RPMI8226 (cell line): ENCODE results near the gene SLC25A43.
"Not testable (repeated sequence)": the region's sequence is repeated elsewhere in the genome, so short reads cannot be mapped to it uniquely, and the experiment has no call there.

Source experiments
- DNase-seq: peaks from one replicate; pipeline ENCODE4 v3.0.0-alpha.2; 2015

The SLC25A43 gene

GRCh38 chrX:119410027-119410819 is 11.1 kb downstream of the SLC25A43 start:
- DNase-seq = no peak

- no peak for DNase-seq
These were observed 11.7 kb downstream of the SLC25A43 start for GRCh38 chrX:119410854-119411253.

DNA sequence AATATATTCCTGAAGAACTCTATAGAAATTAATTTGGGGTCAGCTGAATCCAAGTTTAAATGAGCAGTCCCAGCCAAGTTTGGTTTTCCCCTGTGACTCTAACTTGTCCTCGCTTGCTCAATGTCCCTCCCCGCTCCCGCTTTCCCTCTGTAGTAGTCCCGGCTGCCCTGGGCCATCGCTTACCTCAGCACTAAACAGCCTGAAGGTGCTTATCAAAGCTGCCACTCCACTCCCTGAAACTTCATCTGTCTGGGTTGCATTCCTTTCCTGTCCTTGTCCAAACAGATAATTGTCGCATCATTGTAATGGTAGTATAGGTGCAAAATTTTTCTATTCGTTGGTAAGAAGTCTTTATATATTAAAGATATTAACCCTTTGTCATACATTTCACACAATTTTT is 12.8 kb downstream of the SLC25A43 start:
- DNase-seq = no peak

DNA sequence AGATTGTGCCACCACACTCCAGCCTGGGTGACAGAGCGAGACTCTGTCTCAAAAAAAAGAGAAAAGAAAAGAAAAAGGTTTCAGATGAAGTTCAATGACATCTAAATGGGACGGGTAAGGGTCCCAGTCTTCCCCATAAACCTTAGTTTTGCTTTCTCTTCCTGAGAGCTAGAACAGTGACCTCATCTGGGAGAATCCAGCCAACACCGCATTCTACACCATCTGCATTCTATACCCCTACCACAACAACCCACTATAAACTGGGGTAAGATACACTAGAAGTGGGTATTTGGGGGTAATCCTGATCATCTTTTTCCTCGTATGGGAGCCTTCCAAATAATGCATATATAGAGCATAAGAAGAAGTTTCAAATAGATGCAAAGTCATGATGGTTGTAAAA is 18.2 kb downstream of the SLC25A43 start:
- DNase-seq = no peak

DNA sequence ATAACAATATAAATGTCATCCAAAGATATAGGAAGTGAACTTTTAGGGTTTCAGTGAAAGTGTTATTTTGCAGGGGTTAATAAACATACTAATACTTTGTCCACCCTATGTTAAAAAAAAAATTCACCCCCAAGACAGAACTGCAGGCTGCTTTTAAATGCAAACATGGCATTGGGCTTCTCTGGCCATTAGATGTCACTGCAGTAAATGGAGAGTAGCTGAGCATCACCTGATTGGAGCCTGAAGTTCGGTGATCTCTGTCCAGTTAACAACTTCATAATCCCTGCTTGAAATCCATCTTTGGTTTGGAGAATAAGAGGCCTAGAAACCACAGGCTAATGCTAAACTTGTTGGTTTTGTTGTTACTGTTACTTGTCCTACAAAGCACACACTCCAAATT is 18.7 kb downstream of the SLC25A43 start:
- peak; percentile 5 for DNase-seq

- no peak for DNase-seq
These were observed 20.0 kb downstream of the SLC25A43 start for GRCh38 chrX:119419146-119419545.

- no peak for DNase-seq
These were observed 20.8 kb downstream of the SLC25A43 start for GRCh38 chrX:119419898-119420297.

GRCh38 chrX:119421016-119421705 is 22.0 kb downstream of the SLC25A43 start:
- DNase-seq = no peak

- DNase-seq = no peak
These were observed 24.5 kb downstream of the SLC25A43 start for GRCh38 chrX:119423631-119424030.

DNA sequence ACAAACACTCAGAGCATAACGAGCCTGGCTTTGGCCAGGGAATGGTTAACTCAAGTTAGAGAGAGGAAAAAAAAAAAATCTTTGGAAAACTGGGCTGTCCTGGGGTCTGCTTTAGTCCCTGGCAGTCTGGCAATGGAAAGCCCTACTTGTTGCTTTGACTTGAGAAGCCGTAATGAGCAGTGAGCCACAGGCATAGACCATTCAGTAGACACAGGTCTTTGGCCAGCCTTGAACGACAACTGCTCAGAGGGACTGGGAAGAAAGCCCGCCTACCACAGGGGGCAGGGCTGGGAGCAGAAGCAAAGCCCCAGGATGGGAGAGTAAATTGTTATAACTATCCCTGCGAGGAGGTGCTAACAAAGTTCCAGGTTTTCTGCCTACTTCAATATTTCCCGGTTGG is 25.9 kb downstream of the SLC25A43 start:
- no peak for DNase-seq

GRCh38 chrX:119427024-119427794 is 28.1 kb downstream of the SLC25A43 start:
- DNase-seq = peak; percentile 26

DNA sequence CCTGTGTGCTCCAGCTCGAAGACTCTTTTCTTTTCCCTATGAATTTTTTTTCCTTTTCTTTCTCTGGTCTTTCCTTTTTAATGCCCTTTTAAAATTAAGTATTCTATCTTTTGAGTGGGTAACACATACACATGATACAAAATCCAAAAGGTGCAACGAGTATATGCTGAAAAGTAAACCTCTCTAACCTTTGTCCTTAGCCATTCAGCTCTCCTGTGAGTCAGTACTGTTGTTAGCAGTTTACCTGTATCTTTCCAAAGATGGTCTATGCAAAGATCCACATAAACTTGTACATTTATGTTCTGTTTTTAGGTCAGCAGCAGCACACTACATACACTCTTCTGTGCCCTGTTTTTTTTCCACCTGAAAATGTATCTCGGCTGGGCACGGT is 28.7 kb downstream of the SLC25A43 start:
- DNase-seq = no peak

DNA sequence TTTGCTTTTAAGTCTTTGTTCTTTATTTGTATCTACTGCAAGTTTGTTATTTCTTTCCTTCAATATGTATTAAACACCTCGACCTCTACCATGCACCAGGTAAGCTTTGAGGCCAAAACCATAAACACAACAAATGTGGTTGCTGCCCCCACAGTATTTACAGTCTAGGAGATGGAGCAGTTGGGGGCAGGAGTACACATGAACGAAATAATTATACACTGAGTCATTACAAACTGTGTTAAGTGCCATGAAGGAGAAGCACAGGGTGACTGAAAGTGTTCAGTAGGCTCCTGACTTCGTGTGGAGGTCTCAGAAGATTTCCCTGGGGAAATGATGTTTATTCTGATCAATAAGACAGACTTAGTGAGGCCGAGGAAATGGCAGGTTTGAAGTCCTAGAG is 30.3 kb downstream of the SLC25A43 start:
- no peak for DNase-seq

GRCh38 chrX:119441295-119441694 is 42.2 kb downstream of the SLC25A43 start:
- not testable (repeated sequence) for DNase-seq

GRCh38 chrX:119442286-119442685 is 43.1 kb downstream of the SLC25A43 start:
- no peak for DNase-seq

DNA sequence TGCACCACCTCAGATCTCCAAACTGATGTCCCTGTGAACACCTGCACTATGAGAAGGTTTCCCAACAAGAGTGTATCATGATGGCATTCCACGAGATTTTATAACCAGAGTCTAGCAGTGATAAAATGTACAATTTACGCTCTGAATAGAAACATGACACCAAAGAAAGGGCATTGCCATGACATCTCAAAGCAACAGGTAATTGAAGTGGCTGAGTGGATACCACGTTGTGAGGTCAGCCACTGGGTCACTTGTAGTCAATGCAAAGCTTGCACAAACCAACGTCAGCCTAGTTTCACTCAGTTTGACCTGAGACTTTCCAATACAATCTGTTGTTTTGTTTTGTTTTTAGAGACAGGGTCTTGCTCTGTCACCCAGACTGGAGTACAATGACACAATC is 54.1 kb downstream of the SLC25A43 start:
- DNase-seq = no peak

GRCh38 chrX:119455264-119455663 is 56.1 kb downstream of the SLC25A43 start:
- DNase-seq = no peak

DNA sequence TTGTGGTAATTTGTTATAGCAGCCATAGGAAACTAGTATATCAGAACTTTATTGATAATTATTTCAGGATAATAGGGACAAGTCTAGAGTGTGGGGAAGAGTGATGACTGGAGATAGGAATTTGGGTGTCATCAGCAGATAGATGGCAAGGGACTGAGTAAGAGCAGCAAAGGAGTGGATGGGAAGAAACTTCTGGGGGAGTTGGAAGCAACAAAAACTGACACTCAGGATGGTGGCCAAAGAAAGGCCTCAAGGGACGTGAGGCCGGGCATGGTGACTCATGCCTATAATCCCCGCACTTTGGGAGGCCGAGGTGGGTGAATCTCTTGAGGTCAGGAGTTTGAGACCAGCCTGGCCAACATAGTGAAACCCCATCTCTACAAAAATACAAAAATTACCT is 60.0 kb downstream of the SLC25A43 start:
- no peak for DNase-seq

DNA sequence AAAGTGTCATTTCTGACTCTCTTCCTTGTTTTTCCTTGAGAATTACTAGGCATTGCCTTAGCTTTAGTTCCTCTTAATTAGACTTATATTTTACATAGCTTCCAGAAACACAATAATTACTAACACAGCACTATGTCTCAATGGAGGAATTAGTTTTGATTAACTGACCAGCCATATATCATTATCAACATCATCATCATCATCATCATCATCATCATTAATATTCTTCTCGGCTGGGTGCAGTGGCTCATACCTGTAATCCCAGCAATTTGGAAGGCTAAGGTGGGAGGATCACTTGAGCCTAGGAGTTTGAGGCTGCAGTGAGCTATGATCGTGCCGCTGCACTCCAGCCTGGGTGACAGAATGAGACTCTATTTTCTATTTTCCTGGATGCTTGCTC is 66.4 kb downstream of the SLC25A43 start:
- no peak for DNase-seq

DNA sequence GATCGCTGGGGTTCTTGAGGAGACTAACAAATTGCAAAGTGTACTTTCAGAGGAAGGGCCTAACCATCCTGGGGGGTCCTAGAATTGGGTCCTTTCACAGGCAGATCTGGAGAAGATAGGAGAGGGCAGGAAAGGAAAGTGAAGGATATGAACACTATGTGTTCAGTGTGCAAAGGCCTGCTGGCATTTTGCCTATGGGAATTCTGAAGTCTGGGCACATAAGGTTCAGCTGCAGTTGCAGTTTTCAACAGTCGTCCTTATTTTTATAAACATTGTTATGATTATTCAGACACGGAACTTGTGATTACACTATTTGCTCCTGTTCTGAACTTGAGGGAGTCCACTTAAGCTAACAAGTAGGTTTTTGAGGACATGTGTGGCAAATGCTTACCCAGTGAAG is 67.8 kb downstream of the SLC25A43 start:
- DNase-seq = no peak

DNA sequence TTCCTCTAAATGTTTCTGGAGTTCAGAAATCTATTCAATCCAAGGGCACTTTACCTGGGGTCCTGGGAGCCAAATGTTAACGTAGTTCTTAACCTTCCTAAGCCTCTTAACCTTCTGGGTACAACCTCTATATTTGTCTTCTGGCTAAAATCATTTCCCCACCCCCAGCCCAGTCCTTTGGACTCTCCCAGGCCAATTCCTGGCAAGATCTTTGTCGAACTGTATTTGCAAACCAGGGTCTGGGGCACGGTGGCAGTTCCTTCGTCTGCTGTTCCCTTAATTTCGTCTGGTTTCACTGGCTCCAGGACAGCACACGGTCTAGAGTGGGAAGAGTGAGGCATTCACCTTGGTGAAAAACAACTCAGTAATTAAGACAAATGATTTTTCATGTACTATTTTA is 68.3 kb downstream of the SLC25A43 start:
- DNase-seq = no peak

DNA sequence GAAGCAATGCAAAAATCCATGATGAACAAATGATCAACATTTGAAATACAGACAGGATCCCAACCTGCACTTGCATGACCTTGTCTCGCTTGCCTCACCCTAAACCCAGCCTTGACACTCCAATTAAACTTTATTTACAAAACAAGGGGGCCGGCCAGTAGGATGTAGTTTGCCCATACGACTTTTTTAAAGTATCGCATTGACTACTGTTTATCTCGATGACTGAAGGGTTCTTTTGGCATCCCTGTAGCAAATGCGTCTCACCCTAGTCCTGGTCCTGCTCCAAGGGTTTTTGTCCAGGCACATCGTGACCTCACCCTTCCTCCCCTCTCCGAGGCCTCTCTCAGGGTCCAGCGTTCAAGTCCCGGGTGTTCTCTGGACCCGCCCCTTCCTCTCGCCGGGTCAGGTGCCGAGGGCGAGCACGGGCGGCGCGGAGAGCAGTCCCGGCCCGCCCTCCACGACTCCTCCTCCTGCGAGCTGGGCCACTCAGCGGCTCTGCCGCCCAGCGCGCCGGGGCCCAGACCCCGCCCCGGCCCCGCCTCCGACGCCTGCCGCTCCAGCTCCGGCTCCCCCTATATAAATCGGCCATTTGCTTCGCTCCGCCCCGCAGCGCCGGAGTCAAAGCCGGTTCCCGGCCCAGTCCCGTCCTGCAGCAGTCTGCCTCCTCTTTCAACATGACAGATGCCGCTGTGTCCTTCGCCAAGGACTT is 68.9 kb downstream of the SLC25A43 start, which contains the start of gene SLC25A5:
Gene SLC25A5, plus strand, starts transcription at position 603 of the 709 bp plus-strand sequence. Its CDS starts 72 bp downstream, at position 675.
- DNase-seq = peak; percentile 92
